ENCODE data around the gene HSPG2.

HSPG2 gene

DNA sequence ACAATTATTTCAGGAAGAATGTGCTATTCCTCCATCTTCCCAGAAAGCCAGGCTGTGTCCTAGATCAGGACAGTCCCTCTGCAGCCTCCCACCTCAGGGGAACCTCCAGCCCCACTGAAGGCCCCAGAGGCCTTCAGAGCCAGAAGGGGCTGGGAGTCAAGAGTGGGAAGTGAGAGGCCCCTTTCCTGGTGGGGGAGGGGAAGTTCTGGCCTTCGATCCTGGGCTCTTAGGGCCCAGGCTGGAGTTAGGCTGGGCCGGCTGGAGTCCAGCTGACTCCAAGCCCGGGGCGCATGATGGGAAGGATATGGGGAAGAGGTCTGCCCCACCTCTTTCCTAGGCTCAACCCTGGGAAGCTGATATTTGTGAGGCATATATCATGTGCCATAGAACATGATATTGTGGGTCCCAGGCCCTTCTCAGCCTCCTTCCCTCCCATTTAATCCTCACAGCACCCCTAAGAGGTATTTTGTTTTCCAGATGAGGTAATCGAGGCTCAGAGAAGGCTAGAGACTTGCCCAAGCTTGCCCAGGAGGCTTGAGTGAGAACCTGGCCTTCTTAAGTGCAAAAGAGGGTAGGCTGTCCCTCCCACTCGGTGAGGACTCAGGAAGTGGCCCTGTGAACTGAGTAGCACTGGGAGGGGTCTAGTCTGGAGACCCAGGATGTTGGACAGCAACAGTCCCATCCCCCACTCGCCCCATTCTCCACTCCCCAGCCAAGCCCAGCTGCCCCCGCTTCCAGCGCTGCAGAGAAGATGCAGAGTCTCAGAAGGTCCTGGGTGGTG lies 18.6 kb upstream of the HSPG2 start:
- Histone ChIP-seq H3K27ac (peak overlapping the region; percentile 24), H3K9me3 (ENCODE audit: control insufficient read depth, low read length) (no peaks in the 10 kb centered on the region), H3K4me1 (peaks cover 5% of the 10 kb centered on the region), H3K9ac (no peak overlapping the region), H3K36me3 (ENCODE audit: control insufficient read depth, insufficient read depth, low read length) (no peaks in the 10 kb centered on the region), H3K4me3 (ENCODE audit: low read depth, low read length) (no peak overlapping the region), H3K27me3 (ENCODE audit: control insufficient read depth, insufficient read depth, low read length) (no peaks in the 10 kb centered on the region), H3K79me2 (no peaks in the 10 kb centered on the region), H2AFZ (no peak overlapping the region), H3K4me2 (ENCODE audit: low read length) (no peak overlapping the region)
- TF ChIP-seq, protein P1, sequence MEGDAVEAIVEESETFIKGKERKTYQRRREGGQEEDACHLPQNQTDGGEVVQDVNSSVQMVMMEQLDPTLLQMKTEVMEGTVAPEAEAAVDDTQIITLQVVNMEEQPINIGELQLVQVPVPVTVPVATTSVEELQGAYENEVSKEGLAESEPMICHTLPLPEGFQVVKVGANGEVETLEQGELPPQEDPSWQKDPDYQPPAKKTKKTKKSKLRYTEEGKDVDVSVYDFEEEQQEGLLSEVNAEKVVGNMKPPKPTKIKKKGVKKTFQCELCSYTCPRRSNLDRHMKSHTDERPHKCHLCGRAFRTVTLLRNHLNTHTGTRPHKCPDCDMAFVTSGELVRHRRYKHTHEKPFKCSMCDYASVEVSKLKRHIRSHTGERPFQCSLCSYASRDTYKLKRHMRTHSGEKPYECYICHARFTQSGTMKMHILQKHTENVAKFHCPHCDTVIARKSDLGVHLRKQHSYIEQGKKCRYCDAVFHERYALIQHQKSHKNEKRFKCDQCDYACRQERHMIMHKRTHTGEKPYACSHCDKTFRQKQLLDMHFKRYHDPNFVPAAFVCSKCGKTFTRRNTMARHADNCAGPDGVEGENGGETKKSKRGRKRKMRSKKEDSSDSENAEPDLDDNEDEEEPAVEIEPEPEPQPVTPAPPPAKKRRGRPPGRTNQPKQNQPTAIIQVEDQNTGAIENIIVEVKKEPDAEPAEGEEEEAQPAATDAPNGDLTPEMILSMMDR (IDR thresholded peaks at IDR 0.05), result no peak

DNA sequence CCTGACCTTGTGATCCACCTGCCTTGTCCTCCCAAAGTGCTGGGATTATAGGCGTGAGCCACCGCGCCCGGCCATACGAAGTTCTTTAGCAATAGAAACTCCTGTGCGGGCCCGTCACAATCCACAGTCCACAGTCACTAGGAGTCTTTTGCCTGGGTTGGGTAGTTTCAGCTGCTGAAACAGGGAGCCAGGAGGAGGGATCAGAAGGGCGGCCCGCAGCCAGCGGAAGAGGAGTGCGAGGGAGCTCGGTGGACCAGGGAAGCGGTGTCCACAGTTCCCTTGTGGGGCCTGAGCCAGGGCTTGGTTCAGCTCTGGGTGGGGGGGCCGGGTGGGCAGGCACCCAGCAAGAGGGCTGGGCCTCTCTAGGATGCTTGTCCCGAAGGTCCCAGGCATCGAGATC lies 17.9 kb upstream of the HSPG2 start:
- H3K9ac ChIP-seq, result no peak overlapping the region
- H3K4me2 ChIP-seq (ENCODE audit: low read length), result no peak overlapping the region
- H3K4me1 ChIP-seq, result peaks cover 5% of the 10 kb centered on the region
- no peaks in the 10 kb centered on the region for H3K9me3 ChIP-seq (ENCODE audit: control insufficient read depth, low read length)
- no peaks in the 10 kb centered on the region for H3K36me3 ChIP-seq (ENCODE audit: control insufficient read depth, insufficient read depth, low read length)
- H3K27ac ChIP-seq, result peak overlapping the region; percentile 19
- H3K79me2 ChIP-seq, result no peaks in the 10 kb centered on the region
- no peaks in the 10 kb centered on the region for H3K27me3 ChIP-seq (ENCODE audit: control insufficient read depth, insufficient read depth, low read length)
- no peak overlapping the region for H3K4me3 ChIP-seq (ENCODE audit: low read depth, low read length)
- no peak overlapping the region for H2AFZ ChIP-seq
- TF ChIP-seq, protein P1 (IDR thresholded peaks at IDR 0.05), result no peak

DNA sequence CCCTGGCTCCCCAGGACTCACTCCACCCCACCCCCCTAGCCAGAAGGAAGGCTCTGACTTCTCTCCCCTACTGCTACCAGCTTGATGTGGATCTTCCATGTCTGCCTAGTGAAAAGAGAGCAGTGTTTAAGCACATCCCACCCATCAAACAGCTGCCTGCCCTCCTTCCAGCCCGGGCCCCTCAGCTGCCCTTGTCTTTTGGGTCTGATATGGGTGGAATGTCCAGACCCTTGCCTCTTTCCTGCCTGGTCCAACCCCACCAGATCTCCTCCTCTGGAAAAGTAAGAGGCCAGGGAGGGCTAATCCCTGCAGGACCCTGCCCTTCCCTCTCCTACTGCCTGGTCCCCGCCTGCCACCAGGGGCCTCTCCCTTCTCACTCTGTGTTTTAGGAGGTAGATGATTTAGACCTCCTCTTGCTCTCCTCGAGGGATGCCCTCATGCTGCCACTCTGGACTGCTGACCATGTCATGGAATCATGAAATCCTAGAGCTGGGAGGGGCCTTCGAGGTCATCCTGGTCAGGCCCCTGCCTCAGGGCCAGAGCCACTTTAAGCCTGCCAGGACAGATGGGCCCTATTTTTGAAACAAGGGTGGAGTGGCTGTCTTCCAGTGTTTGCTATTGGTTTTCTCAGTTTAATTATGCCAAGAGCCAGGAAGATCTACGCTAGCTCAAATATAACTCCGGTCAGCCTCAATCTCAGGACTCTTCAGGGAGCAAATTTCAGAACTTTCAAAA lies 15.8 kb upstream of the HSPG2 start:
- H3K4me1 ChIP-seq, result peaks cover 5% of the 10 kb centered on the region

DNA sequence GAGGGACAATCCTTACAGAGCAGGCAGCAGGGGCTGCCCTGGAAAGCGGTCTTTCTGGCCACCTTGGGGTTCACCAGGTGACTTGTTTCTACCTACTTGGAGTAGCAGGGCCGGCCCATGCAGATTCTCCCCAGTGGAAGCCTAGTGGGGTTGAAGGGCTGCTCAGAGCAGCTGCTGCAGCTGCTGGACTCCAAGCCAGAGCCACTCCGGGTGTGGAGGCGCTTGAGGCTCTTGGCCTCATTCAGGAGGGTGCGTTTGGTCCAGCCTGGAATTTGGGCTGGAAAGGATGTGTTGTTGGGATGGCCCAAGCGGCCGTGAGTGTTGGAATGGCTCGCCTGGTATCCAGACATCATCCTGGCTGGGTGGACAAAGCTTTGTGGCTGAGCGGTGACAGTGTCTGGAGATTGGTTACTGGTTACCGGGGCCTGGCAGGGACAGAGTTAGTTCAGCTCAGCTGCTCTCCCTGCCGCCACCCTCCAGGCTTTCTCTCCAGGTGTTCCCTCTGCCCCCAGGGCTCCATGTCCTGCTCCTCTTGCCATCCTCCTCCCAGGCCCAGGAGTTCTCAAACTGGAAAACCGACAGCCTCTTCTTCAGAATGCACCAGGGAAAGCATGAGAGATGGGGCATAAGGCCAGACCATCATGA lies 14.2 kb upstream of the HSPG2 start:
- Histone ChIP-seq H3K4me1 (no peaks in the 10 kb centered on the region), H3K36me3 (ENCODE audit: control insufficient read depth, insufficient read depth, low read length) (no peaks in the 10 kb centered on the region), H3K27ac (no peak overlapping the region), H3K9ac (no peak overlapping the region), H3K4me3 (ENCODE audit: low read depth, low read length) (no peak overlapping the region), H3K9me3 (ENCODE audit: control insufficient read depth, low read length) (no peaks in the 10 kb centered on the region), H3K79me2 (no peaks in the 10 kb centered on the region), H3K4me2 (ENCODE audit: low read length) (no peak overlapping the region), H2AFZ (no peak overlapping the region), H3K27me3 (ENCODE audit: control insufficient read depth, insufficient read depth, low read length) (no peaks in the 10 kb centered on the region)
- TF ChIP-seq, protein P1 (IDR thresholded peaks at IDR 0.05), result no peak

More for the DNA sequence above, 15.8 kb upstream of the HSPG2 start:
- Histone ChIP-seq H3K79me2 (no peaks in the 10 kb centered on the region), H3K9me3 (ENCODE audit: control insufficient read depth, low read length) (no peaks in the 10 kb centered on the region), H3K36me3 (ENCODE audit: control insufficient read depth, insufficient read depth, low read length) (no peaks in the 10 kb centered on the region), H3K4me2 (ENCODE audit: low read length) (no peak overlapping the region), H3K27me3 (ENCODE audit: control insufficient read depth, insufficient read depth, low read length) (no peaks in the 10 kb centered on the region), H2AFZ (no peak overlapping the region), H3K4me3 (ENCODE audit: low read depth, low read length) (no peak overlapping the region), H3K9ac (no peak overlapping the region), H3K27ac (no peak overlapping the region)
- TF ChIP-seq, protein P1 (IDR thresholded peaks at IDR 0.05), result no peak
